HG03571 (cell line): ENCODE measurements around the gene ZNF235.
"Not testable (repeated sequence)": the region's sequence is repeated elsewhere in the genome, so short reads cannot be mapped to it uniquely, and the experiment has no call there.

Experiments
- ATAC-seq: cut with Tn5 transposase; IDR thresholded peaks from one replicate; pipeline ENCODE4 v1.9.1; 2021; ENCODE audit not compliant: unreplicated experiment

The ZNF235 gene

GRCh38 chr19:44304659-44305193 lies at the start of gene ZNF235:
Gene ZNF235, minus strand, starts transcription at chr19:44305025. Its CDS starts 1,621 bp downstream, at chr19:44303404.
- ATAC-seq: peak; percentile 80

GRCh38 chr19:44346556-44346955 lies 41.7 kb upstream of the ZNF235 start:
- no peak for ATAC-seq

GRCh38 chr19:44345959-44346358 lies 41.1 kb upstream of the ZNF235 start:
- ATAC-seq: no peak

- no peak for ATAC-seq
Observed at GRCh38 chr19:44344255-44344654, 39.4 kb upstream of the ZNF235 start.

GRCh38 chr19:44341794-44342193 lies 37.0 kb upstream of the ZNF235 start:
- no peak for ATAC-seq

GRCh38 chr19:44334639-44335038 lies 29.8 kb upstream of the ZNF235 start:
- not testable (repeated sequence) for ATAC-seq

GRCh38 chr19:44332145-44332544 lies 27.3 kb upstream of the ZNF235 start:
- no peak for ATAC-seq

GRCh38 chr19:44315883-44316282 lies 11.1 kb upstream of the ZNF235 start:
- ATAC-seq: no peak

- ATAC-seq: no peak
Observed at GRCh38 chr19:44313231-44313630, 8.4 kb upstream of the ZNF235 start.

GRCh38 chr19:44308011-44308410 lies 3.2 kb upstream of the ZNF235 start:
- no peak for ATAC-seq

GRCh38 chr19:44306283-44306682 lies 1.5 kb upstream of the ZNF235 start:
- no peak for ATAC-seq

- ATAC-seq: no peak
Observed at GRCh38 chr19:44305457-44305856, 632 bp upstream of the ZNF235 start.

GRCh38 chr19:44303976-44304568 lies 753 bp downstream of the ZNF235 start:
- ATAC-seq: no peak

- ATAC-seq: no peak
Observed at GRCh38 chr19:44303320-44303719, 1.5 kb downstream of the ZNF235 start.

- ATAC-seq: no peak
Observed at GRCh38 chr19:44284968-44285367, 19.9 kb downstream of the ZNF235 start.

GRCh38 chr19:44282846-44283245 lies 22.0 kb downstream of the ZNF235 start:
- no peak for ATAC-seq

- no peak for ATAC-seq
Observed at GRCh38 chr19:44280916-44281315, 23.9 kb downstream of the ZNF235 start.

- no peak for ATAC-seq
Observed at GRCh38 chr19:44278181-44278690, 26.6 kb downstream of the ZNF235 start.

- ATAC-seq: no peak
Observed at GRCh38 chr19:44277331-44277730, 27.5 kb downstream of the ZNF235 start.

GRCh38 chr19:44260695-44261446 lies 44.0 kb downstream of the ZNF235 start:
- no peak for ATAC-seq

- no peak for ATAC-seq
Observed at GRCh38 chr19:44260343-44260681, 44.5 kb downstream of the ZNF235 start.

GRCh38 chr19:44258835-44259413 lies 45.9 kb downstream of the ZNF235 start:
- ATAC-seq: no peak
